K562 (cell line): ENCODE results near the gene ZC3H18. TPM values are rescaled to one million over a fixed set of nuclear protein-coding genes. Genes with fewer than 3 reads are reported as not detected.

Source experiments
- ATAC-seq: fragments of 200-7000 bp; cut with Tn5 transposase; 3 replicates; pipeline ENCODE4 v1.9.1; 2020; ENCODE audit warnings: moderate library complexity
- BruUV-seq: library from RNA; stranded (reverse); fragments of 400-500 nt; replicated peaks from 2 replicates; lab custom pipeline; 2021; lab: Mats Ljungman, UMichigan
- CTCF ChIA-PET: fragments of 300-600 bp; formaldehyde crosslinking; extraction: SDS; loops from one replicate; lab custom pipeline; 2021; ENCODE audit warnings: low intra/inter-chr PET ratio; lab: Yijun Ruan, JAX
- POLR2A ChIA-PET: fragments of 300-600, 350-650 bp; sonication (Branson Sonifier 250); formaldehyde crosslinking; extraction: SDS; loops from one replicate; lab custom pipeline; 2021; ENCODE audit warnings: antibody characterized with exemption, inconsistent platforms; lab: Yijun Ruan, JAX
- DNase-seq, 4 experiments: peaks; one replicate each; pipeline versions ENCODE4 v3.0.0 to v3.0.0-alpha.2; 2011 to 2018; ENCODE audit warnings: low spot score in 3 of 4, mixed read lengths in 3 of 4; ENCODE audit errors: extremely low read depth in 1 of 4
- FAIRE-seq: peaks from 2 replicates; lab custom pipeline; 2011; peaks lifted over from hg19 to GRCh38; lab: Jason Lieb, UNC
- H2AFZ ChIP-seq: 2 replicates; pipeline ENCODE4 v1.6.0; 2011; ENCODE audit warnings: low read depth, low read length, control low read depth, inconsistent platforms
- H3K27ac ChIP-seq: fragments of 200-600 bp; 3 replicates; pipeline ENCODE4 v1.8.0; 2011; ENCODE audit warnings: low read depth, mild to moderate bottlenecking, control low read depth, inconsistent platforms, low read length, moderate library complexity, mixed read lengths; ENCODE audit errors: extremely low read depth
- H3K27me3 ChIP-seq, 2 experiments: fragments of 300-600 bp in 1 of 2; 2 replicates in 1 of 2; 3 replicates in 1 of 2; pipeline versions ENCODE4 v1.6.0 to v1.8.0; 2011; ENCODE audit warnings: inconsistent platforms in 2 of 2, low read length in 2 of 2, mild to moderate bottlenecking in 1 of 2, mixed read lengths in 1 of 2, moderate library complexity in 1 of 2; ENCODE audit not compliant: control insufficient read depth in 2 of 2, insufficient read depth in 2 of 2
- H3K36me3 ChIP-seq: fragments of 300-600 bp; 3 replicates; pipeline ENCODE4 v1.8.0; 2011; ENCODE audit warnings: mild to moderate bottlenecking, low read length, inconsistent platforms; ENCODE audit not compliant: control insufficient read depth, insufficient read depth
- H3K4me1 ChIP-seq, 2 experiments: fragments of 200-600 bp in 1 of 2; replicated peaks in 1 of 2; 2 replicates in 1 of 2; 3 replicates in 1 of 2; pipeline versions ENCODE4 v1.5.1 to v1.8.0; 2011; ENCODE audit warnings: inconsistent platforms in 2 of 2, low read length in 2 of 2, mild to moderate bottlenecking in 1 of 2, mixed read lengths in 1 of 2, moderate library complexity in 1 of 2; ENCODE audit not compliant: control insufficient read depth in 2 of 2, insufficient read depth in 2 of 2
- H3K4me2 ChIP-seq: 2 replicates; pipeline ENCODE4 v1.6.1; 2011; ENCODE audit warnings: low read length, control low read depth, inconsistent platforms, mixed read lengths; ENCODE audit not compliant: insufficient read depth
- H3K4me3 ChIP-seq: fragments of 200-600 bp; sonication (generic), shearing (Covaris generic); 2 replicates; pipeline ENCODE4 v1.5.1; 2016; ENCODE audit warnings: control low read depth, inconsistent platforms
- H3K79me2 ChIP-seq: fragments of 200-600 bp; 3 replicates; pipeline ENCODE4 v1.8.0; 2011; ENCODE audit warnings: low read length, inconsistent platforms; ENCODE audit not compliant: control insufficient read depth, insufficient read depth
- H3K9ac ChIP-seq, 2 experiments: 2 replicates each; pipeline versions ENCODE4 v1.6.0 to v1.6.1; 2011; ENCODE audit warnings: low read depth in 2 of 2, low read length in 2 of 2, control low read depth in 1 of 2, inconsistent platforms in 1 of 2, mild to moderate bottlenecking in 1 of 2, mixed read lengths in 1 of 2; ENCODE audit not compliant: insufficient read depth in 1 of 2
- H3K9me1 ChIP-seq: one replicate; pipeline ENCODE4 v1.6.0; 2011; ENCODE audit warnings: inconsistent platforms, mild to moderate bottlenecking, low read length, moderate library complexity; ENCODE audit not compliant: control insufficient read depth, insufficient read depth
- H3K9me3 ChIP-seq: replicated peaks from 2 replicates; pipeline ENCODE4 v1.5.1; 2011; ENCODE audit warnings: low read depth, low read length, inconsistent platforms; ENCODE audit not compliant: control insufficient read depth, insufficient read depth
- H4K20me1 ChIP-seq: replicated peaks from 2 replicates; pipeline ENCODE4 v1.6.1; 2011; ENCODE audit warnings: low read length, inconsistent platforms, mixed read lengths; ENCODE audit not compliant: control insufficient read depth, insufficient read depth
- ATF2 ChIP-seq: sonication (generic); formaldehyde crosslinking; IDR thresholded peaks from 2 replicates; pipeline ENCODE4 v1.8.1; 2022; ENCODE audit warnings: missing genetic modification reagents
- CEBPB ChIP-seq: fragments of 450-650 bp; IDR thresholded peaks from 2 replicates; pipeline ENCODE4 v1.6.1; 2016; ENCODE audit warnings: missing genetic modification characterization, missing compliant biosample characterization
- CREB3 ChIP-seq: fragments of 450-650 bp; conservative IDR thresholded peaks from 2 replicates; pipeline ENCODE4 v1.6.1; 2016; ENCODE audit warnings: missing genetic modification characterization, low read depth, mild to moderate bottlenecking, missing compliant biosample characterization, moderate library complexity
- GTF2A2 ChIP-seq: IDR thresholded peaks from 2 replicates; pipeline ENCODE4 v1.6.1; 2016; ENCODE audit warnings: mild to moderate bottlenecking, missing genetic modification characterization, missing compliant biosample characterization
- JUNB ChIP-seq: fragments of 450-650 bp; formaldehyde crosslinking; conservative IDR thresholded peaks from 2 replicates; pipeline ENCODE4 v1.4.0; 2020; ENCODE audit warnings: mild to moderate bottlenecking
- NR2C1 ChIP-seq, 2 experiments: fragments of 450-650 bp; IDR thresholded peaks; 2 replicates each; pipeline ENCODE4 v1.6.1; 2017; ENCODE audit warnings: mild to moderate bottlenecking in 2 of 2, antibody characterized with exemption in 1 of 2, inconsistent platforms in 1 of 2, missing compliant biosample characterization in 1 of 2, missing genetic modification characterization in 1 of 2
- PCBP2 ChIP-seq: fragments of 200-400 bp; formaldehyde crosslinking; IDR thresholded peaks from 2 replicates; pipeline ENCODE4 v1.6.1; 2018; ENCODE audit warnings: low read length, low read depth, mild to moderate bottlenecking, moderate library complexity; ENCODE audit not compliant: poor library complexity, severe bottlenecking
- PHTF2 ChIP-seq: fragments of 250-450 bp; sonication (Bioruptor Pico); IDR thresholded peaks from 2 replicates; pipeline ENCODE4 v1.5.0; 2021; ENCODE audit warnings: mild to moderate bottlenecking
- POLR2G ChIP-seq: fragments of 200-400 bp; formaldehyde crosslinking; IDR thresholded peaks from 2 replicates; pipeline ENCODE4 v1.6.1; 2017; ENCODE audit warnings: low read depth, mild to moderate bottlenecking, antibody characterized with exemption, low read length, moderate library complexity
- RBM15 ChIP-seq: fragments of 200-400 bp; formaldehyde crosslinking; IDR thresholded peaks from 2 replicates; pipeline ENCODE4 v1.6.1; 2018; ENCODE audit warnings: mild to moderate bottlenecking, low read length, moderate library complexity; ENCODE audit not compliant: insufficient read depth
- ZBTB12 ChIP-seq: fragments of 250-450 bp; sonication (Bioruptor Pico); IDR thresholded peaks from 2 replicates; pipeline ENCODE4 v1.4.0; 2020
- ZFP30 ChIP-seq: fragments of 250-450 bp; sonication (Bioruptor Pico); IDR thresholded peaks from 2 replicates; pipeline ENCODE4 v1.8.0; 2022; ENCODE audit warnings: moderate library complexity, mild to moderate bottlenecking, inconsistent platforms, borderline replicate concordance
- ZNF77 ChIP-seq: fragments of 250-450 bp; sonication (Bioruptor Pico); IDR thresholded peaks from 2 replicates; pipeline ENCODE4 v1.5.0; 2020
- WGBS: fragments of 100-300 bp; shearing (Covaris generic); methylation state at CpG from one replicate; pipeline ENCODE4 v1.1.6; 2016; ENCODE audit warnings: low coverage, mixed read lengths; ENCODE audit not compliant: insufficient coverage; ENCODE audit errors: missing lambda C conversion rate; 5-methylcytosine and 5-hydroxymethylcytosine counted together
- in situ Hi-C: fragments of 300-500 bp; cut with MboI; formaldehyde crosslinking; loops from 4 replicates; pipeline ENCODE4 v1.15.0; 2018; ENCODE audit warnings: inconsistent platforms, mixed read lengths
- intact Hi-C: fragments of 100-400 bp; cut with micrococcal nuclease; formaldehyde crosslinking; loops from 2 replicates; pipeline ENCODE4 v1.14.2; 2022
- polyA plus RNA-seq, 8 experiments: library from polyadenylated mRNA; depleted of rRNA in 4 of 8; stranded (reverse) in 5 of 8; unstranded in 3 of 8; fragments of >200 nt; fragmentation: Nextera tagmentation in 2 of 8; fragmentation: Illumina TruSeq in 1 of 8; extraction: Ambion mirVana in 2 of 8; extraction: Trizol in 1 of 8; gene quantifications; 2 replicates each; pipeline versions ENCODE4 v1.2.1 to v1.2.3, GENCODE V29; 2011 to 2014; ENCODE audit warnings: inconsistent platforms in 1 of 8, missing spikeins in 1 of 8
- total RNA-seq, 7 experiments: library from RNA; depleted of rRNA in 6 of 7; stranded (reverse); fragments of >200 nt in 6 of 7; fragmentation: Illumina TruSeq in 2 of 7; extraction: Trizol in 2 of 7; gene quantifications; 2 replicates each; pipeline versions ENCODE4 v1.2.1 to v1.2.3, GENCODE V29; 2011 to 2021; ENCODE audit warnings: low replicate concordance in 1 of 7

Gene ZC3H18
- total and polyA plus RNA-seq, 9 of the 15 experiments (the other 6 are each of a cell fraction or from before 2014, with no cell fraction given): 1.7 to 88.7 (median 26.9) TPM

- Histone ChIP-seq H3K4me2 (peak overlapping the region; percentile 90), H4K20me1 (peaks cover 10% of the 10 kb centered on the region), H3K27ac (peak overlapping the region; percentile 67; the same call in 2 of the 3 replicates), H3K79me2 (peaks cover 46% of the 10 kb centered on the region), H3K9me1 (no peaks in the 10 kb centered on the region), H3K4me3 (peak overlapping the region; percentile 79), H2AFZ (peak overlapping the region; percentile 98), H3K36me3 (peaks cover 25% of the 10 kb centered on the region), H3K9me3 (no peaks in the 10 kb centered on the region), H3K4me1 (peaks cover 20 to 28% of the 10 kb centered on the region in 2 experiments; a peak in 4 of 5 replicates), H3K27me3 (no peaks in the 10 kb centered on the region), H3K9ac (peak overlapping the region; percentile 79 to 93)
- POLR2A ChIA-PET: interaction anchor here (2.1 kb wide), 1 partner anchor 19 kb away, joined by 7 read pairs; no protein-coding TSS in a partner anchor
- no peak for DNase-seq
- in situ Hi-C loops: no loop called here
- no peak for FAIRE-seq
- ATAC-seq: no peak
- no TSS peak for BruUV-seq
- intact Hi-C loops: no loop called here
- 73% methylated on average over 18 of the region's 18 CpGs for WGBS
- CTCF ChIA-PET: interaction anchor here (0.6 kb wide), 1 partner anchor 42 kb away, joined by 4 read pairs; no protein-coding TSS in a partner anchor
- TF ChIP-seq PHTF2 (CRISPR knock-in tag) (no peak), GTF2A2 (tag) (no peak), CREB3 (tag) (0 out of 2 replicates have a peak, but pooled peaks have one; percentile 15), JUNB (CRISPR knock-in tag) (no peak), ZNF77 (CRISPR knock-in tag) (no peak), ZFP30 (CRISPR knock-in tag) (no peak), ZBTB12 (CRISPR knock-in tag) (no peak), RBM15 (no peak), ATF2 (CRISPR knock-in tag) (no peak), CEBPB (tag) (0 out of 2 replicates have a peak, but pooled peaks have one; percentile 39), PCBP2 (no peak), NR2C1 (IDR thresholded peaks at IDR 0.05) (no peak), NR2C1 (tag; IDR thresholded peaks at IDR 0.05) (0 out of 2 replicates have a peak, but pooled peaks have one; percentile 8), POLR2G (no peak)
Observed at GRCh38 chr16:88568710-88569613, 1.2 kb upstream of the ZC3H18 start.
